ENCODE data around the gene SERPINF2. TPM values are rescaled to one million over a fixed set of nuclear protein-coding genes. Genes with fewer than 3 reads are reported as not detected.

SERPINF2 gene
- polyA plus RNA-seq, 1 donor from 2014 or later = not detected

DNA sequence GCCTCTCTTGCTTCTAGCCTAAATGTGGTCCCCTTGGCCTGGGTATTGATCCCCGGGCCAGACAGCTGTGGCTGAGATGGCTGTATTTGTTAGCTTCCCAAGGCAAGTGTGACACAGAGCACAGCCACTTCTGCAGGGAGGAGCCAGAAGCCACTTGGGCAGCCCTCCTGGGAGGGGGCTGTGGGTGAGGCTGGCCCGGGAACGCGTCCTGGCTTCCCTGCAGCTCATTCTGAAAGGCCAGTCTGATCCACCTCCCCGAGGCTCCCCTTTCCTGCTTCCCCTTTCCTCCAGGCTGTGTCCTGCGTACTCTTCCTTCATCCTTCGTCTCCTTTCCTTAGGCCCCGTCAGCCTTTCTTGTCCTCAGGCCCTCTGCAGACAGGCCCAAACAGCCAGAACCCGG, 8.0 kb downstream of the SERPINF2 start:
- Histone ChIP-seq H3K9ac (ENCODE audit: low read length) (no peak overlapping the region), H4K20me1 (ENCODE audit: insufficient read depth) (no peaks in the 10 kb centered on the region), H3F3A (ENCODE audit: insufficient read depth, low read length, poor library complexity, severe bottlenecking) (no peaks in the 10 kb centered on the region), H3K4me3 (ENCODE audit: low read length) (no peak overlapping the region), H3K79me2 (replicated peaks; ENCODE audit: insufficient read depth, low read length) (no peaks in the 10 kb centered on the region), H3K9me2 (ENCODE audit: insufficient read depth, low read length) (no peaks in the 10 kb centered on the region), H2AFZ (ENCODE audit: low read depth, low read length) (no peak overlapping the region), H3K36me3 (ENCODE audit: insufficient read depth, low read length) (no peaks in the 10 kb centered on the region), H3K27me3 (ENCODE audit: insufficient read depth, low read depth, low read length) (no peaks in the 10 kb centered on the region), H3K27ac (ENCODE audit: low read length) (no peak overlapping the region), H3K4me2 (ENCODE audit: low read length) (no peak overlapping the region), H3K9me3 (ENCODE audit: low read length) (no peaks in the 10 kb centered on the region)
- TF ChIP-seq, protein P1, sequence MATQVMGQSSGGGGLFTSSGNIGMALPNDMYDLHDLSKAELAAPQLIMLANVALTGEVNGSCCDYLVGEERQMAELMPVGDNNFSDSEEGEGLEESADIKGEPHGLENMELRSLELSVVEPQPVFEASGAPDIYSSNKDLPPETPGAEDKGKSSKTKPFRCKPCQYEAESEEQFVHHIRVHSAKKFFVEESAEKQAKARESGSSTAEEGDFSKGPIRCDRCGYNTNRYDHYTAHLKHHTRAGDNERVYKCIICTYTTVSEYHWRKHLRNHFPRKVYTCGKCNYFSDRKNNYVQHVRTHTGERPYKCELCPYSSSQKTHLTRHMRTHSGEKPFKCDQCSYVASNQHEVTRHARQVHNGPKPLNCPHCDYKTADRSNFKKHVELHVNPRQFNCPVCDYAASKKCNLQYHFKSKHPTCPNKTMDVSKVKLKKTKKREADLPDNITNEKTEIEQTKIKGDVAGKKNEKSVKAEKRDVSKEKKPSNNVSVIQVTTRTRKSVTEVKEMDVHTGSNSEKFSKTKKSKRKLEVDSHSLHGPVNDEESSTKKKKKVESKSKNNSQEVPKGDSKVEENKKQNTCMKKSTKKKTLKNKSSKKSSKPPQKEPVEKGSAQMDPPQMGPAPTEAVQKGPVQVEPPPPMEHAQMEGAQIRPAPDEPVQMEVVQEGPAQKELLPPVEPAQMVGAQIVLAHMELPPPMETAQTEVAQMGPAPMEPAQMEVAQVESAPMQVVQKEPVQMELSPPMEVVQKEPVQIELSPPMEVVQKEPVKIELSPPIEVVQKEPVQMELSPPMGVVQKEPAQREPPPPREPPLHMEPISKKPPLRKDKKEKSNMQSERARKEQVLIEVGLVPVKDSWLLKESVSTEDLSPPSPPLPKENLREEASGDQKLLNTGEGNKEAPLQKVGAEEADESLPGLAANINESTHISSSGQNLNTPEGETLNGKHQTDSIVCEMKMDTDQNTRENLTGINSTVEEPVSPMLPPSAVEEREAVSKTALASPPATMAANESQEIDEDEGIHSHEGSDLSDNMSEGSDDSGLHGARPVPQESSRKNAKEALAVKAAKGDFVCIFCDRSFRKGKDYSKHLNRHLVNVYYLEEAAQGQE (IDR thresholded peaks at IDR 0.05; ENCODE audit: borderline replicate concordance) = no peak
- TF ChIP-seq SMC3 (conservative IDR thresholded peaks at IDR 0.05; ENCODE audit: poor library complexity) = no peak
- no peak for TF ChIP-seq RAD21 (conservative IDR thresholded peaks at IDR 0.05)
- TF ChIP-seq MXI1 (conservative IDR thresholded peaks at IDR 0.05; ENCODE audit: poor library complexity, severe bottlenecking) = no peak

- H3K4me3 ChIP-seq (ENCODE audit: low read length) = no peak overlapping the region
- no peaks in the 10 kb centered on the region for H3K9me2 ChIP-seq (ENCODE audit: insufficient read depth, low read length)
- H3K36me3 ChIP-seq (ENCODE audit: insufficient read depth, low read length) = no peaks in the 10 kb centered on the region
- no peaks in the 10 kb centered on the region for H3K27me3 ChIP-seq (ENCODE audit: insufficient read depth, low read depth, low read length)
- no peak overlapping the region for H3K27ac ChIP-seq (ENCODE audit: low read length)
- TF ChIP-seq SMC3 (conservative IDR thresholded peaks at IDR 0.05; ENCODE audit: poor library complexity) = no peak
- TF ChIP-seq MXI1 (conservative IDR thresholded peaks at IDR 0.05; ENCODE audit: poor library complexity, severe bottlenecking) = no peak
- TF ChIP-seq TAF1 (IDR thresholded peaks at IDR 0.05; ENCODE audit: low read depth) = no peak
- TF ChIP-seq EP300 (conservative IDR thresholded peaks at IDR 0.05; ENCODE audit: poor library complexity, severe bottlenecking) = no peak
- TF ChIP-seq, protein P2, sequence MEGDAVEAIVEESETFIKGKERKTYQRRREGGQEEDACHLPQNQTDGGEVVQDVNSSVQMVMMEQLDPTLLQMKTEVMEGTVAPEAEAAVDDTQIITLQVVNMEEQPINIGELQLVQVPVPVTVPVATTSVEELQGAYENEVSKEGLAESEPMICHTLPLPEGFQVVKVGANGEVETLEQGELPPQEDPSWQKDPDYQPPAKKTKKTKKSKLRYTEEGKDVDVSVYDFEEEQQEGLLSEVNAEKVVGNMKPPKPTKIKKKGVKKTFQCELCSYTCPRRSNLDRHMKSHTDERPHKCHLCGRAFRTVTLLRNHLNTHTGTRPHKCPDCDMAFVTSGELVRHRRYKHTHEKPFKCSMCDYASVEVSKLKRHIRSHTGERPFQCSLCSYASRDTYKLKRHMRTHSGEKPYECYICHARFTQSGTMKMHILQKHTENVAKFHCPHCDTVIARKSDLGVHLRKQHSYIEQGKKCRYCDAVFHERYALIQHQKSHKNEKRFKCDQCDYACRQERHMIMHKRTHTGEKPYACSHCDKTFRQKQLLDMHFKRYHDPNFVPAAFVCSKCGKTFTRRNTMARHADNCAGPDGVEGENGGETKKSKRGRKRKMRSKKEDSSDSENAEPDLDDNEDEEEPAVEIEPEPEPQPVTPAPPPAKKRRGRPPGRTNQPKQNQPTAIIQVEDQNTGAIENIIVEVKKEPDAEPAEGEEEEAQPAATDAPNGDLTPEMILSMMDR (IDR thresholded peaks at IDR 0.05; ENCODE audit: poor library complexity, severe bottlenecking) = no peak
- no peak for TF ChIP-seq POLR2AphosphoS5 (IDR thresholded peaks at IDR 0.05)
- TF ChIP-seq RAD21 (conservative IDR thresholded peaks at IDR 0.05) = no peak
- TF ChIP-seq, protein P1 (IDR thresholded peaks at IDR 0.05; ENCODE audit: borderline replicate concordance) = no peak
- no peak for TF ChIP-seq EZH2 (IDR thresholded peaks at IDR 0.05; ENCODE audit: borderline replicate concordance, insufficient read depth, low read length, poor library complexity, severe bottlenecking)
- H3K9me3 ChIP-seq (ENCODE audit: low read length) = no peaks in the 10 kb centered on the region
- no peak overlapping the region for H3K4me2 ChIP-seq (ENCODE audit: low read length)
- no peaks in the 10 kb centered on the region for H3F3A ChIP-seq (ENCODE audit: insufficient read depth, low read length, poor library complexity, severe bottlenecking)
- no peaks in the 10 kb centered on the region for H4K20me1 ChIP-seq (ENCODE audit: insufficient read depth)
- no peak overlapping the region for H3K9ac ChIP-seq (ENCODE audit: low read length)
- no peak overlapping the region for H2AFZ ChIP-seq (ENCODE audit: low read depth, low read length)
- no peaks in the 10 kb centered on the region for H3K79me2 ChIP-seq (replicated peaks; ENCODE audit: insufficient read depth, low read length)
Measured at GRCh38 chr17:1752425-1753262, 10.0 kb downstream of the SERPINF2 start.

Data from neural cell (in vitro differentiated cells).